NCI-H345 (cell line): ENCODE measurements around the gene BHMT.

Experiments
- DNase-seq: peaks from one replicate; lab custom pipeline; 2025; lab: John Stamatoyannopoulos, UW

The BHMT gene, protein sequence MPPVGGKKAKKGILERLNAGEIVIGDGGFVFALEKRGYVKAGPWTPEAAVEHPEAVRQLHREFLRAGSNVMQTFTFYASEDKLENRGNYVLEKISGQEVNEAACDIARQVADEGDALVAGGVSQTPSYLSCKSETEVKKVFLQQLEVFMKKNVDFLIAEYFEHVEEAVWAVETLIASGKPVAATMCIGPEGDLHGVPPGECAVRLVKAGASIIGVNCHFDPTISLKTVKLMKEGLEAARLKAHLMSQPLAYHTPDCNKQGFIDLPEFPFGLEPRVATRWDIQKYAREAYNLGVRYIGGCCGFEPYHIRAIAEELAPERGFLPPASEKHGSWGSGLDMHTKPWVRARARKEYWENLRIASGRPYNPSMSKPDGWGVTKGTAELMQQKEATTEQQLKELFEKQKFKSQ

DNA sequence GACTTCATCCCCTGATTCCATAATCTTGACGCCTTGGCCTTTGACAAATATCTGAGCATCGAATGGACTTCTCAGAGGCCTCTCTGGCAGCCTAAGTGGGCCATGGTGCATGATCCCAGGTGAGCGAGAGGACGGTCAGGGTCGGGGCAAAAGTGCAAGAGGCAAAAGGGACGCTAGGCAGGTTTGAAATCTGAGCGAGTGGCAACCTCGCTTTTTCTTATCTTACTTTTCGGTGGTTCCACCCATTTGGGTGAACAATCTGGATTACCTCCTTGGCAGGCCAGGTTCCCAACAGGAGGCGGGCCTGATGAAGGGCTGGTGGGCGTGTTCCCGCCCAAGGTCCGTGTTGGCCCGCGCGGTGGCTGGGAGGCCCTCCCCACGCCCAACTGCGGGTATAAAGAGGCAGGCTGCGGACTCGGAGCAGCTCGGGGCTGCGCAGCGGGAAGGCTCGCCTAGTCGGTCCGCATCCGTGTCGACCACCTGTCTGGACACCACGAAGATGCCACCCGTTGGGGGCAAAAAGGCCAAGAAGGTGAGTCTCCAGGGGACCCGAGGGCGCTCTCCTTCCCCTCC is at the start of gene BHMT:
TSS of gene BHMT (plus strand) at position 423 of the 573 bp plus-strand sequence. CDS start at position 500, 77 bp downstream.
- no peak for DNase-seq

DNA sequence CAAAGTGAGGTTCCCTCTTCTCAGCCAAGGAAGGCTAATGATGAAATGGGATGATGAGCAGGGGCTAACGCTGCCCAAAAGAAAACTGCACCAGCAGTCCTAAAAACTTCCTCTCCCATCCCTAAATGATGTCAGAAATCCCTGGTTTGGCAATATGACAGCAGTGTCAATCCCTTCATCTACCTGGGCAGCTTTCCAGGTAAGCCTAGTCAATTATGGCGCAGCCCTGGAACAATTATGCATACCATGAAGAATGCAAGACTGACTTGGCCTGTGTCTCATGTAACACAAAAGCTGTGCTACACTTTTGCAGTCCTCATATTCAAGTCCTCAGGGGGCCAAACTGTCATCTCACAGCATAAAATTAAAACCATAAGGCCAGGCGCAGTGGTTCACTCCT is 49.2 kb upstream of the BHMT start:
- no peak for DNase-seq

DNA sequence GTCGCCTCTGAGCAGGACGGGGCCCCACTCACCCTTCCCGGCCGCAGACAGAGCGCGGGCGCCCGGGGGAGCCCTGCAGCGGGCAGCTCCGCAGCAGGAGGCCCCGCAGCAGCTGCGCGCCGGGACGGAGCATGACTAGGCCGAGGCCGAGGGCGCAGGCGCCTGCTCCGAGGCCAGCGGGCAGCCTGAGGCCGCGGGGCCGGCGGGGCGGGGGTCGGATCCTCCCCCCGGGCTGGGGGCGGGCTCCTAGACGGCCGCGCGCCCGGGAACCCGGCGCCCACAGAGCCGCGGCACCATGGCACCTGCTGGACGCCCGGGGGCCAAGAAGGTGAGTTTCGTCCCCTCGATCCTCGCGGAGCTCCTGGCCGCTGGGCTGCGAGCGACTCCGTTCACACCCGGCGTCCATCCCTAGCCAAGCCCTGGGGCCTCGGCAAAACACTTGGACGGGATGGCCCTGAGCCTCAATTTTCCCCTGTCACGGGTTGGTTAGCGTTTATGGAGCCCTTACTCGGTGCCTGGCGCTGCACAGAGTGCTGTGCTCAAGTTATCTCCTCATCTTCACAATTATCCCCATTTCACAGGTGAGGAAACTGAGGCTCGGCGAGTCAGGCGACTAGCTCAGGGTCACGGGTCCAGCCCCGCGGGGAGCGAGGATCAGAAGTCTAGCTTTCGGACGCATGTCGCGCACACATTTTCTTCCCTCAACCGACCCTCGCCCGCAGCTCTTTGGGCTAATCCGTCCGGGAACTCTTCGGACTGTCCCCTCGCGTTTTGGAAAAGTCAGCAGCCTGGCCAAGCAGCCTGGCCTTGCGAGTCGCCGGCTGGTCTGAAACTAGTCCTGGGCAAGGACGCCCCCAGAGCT is 41.9 kb upstream of the BHMT start, which contains the start of the genes BHMT2 and DMGDH:
TSS of gene BHMT2 (plus strand) at position 280 of the 862 bp plus-strand sequence. CDS start at position 296, 16 bp downstream.
TSS of gene DMGDH (minus strand) at position 187 of the 862 bp plus-strand sequence. CDS start at position 133, 54 bp downstream.
- no peak for DNase-seq

DNA sequence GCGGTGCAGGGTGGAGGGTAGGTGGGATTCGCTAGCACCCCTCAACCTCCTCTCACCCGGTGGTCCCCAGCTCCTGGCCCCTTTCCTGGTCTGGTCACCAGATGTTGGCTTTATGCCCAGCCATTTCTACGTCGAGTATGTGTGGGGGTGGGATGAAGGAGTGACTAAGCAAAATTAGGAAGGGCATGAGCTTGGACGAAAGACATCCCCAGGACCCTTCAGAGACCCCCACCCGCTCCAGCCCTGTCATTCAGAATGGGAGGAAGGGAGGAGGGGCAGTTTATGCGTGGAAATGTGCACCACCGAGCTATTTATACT is 41.3 kb upstream of the BHMT start:
- no peak for DNase-seq

DNA sequence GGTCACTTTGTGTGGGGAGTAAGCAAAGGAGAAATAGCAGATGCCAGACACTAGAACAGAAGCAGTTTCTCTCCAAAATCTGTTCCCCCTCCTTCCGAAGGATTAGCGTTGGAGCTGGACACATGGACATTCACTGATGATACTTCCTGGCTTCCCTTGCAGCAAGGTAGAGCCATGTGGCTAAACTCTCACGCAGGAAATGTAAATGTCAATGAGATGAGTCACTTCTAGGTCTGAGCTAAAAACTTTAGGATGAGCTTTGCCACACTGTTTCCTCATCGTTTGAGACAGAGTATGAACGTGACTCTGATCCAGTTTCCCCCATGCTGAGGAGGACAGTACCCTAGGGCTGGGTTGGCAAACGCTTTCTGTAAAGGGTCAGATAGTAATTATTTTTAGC is 37.0 kb upstream of the BHMT start:
- DNase-seq = no peak

DNA sequence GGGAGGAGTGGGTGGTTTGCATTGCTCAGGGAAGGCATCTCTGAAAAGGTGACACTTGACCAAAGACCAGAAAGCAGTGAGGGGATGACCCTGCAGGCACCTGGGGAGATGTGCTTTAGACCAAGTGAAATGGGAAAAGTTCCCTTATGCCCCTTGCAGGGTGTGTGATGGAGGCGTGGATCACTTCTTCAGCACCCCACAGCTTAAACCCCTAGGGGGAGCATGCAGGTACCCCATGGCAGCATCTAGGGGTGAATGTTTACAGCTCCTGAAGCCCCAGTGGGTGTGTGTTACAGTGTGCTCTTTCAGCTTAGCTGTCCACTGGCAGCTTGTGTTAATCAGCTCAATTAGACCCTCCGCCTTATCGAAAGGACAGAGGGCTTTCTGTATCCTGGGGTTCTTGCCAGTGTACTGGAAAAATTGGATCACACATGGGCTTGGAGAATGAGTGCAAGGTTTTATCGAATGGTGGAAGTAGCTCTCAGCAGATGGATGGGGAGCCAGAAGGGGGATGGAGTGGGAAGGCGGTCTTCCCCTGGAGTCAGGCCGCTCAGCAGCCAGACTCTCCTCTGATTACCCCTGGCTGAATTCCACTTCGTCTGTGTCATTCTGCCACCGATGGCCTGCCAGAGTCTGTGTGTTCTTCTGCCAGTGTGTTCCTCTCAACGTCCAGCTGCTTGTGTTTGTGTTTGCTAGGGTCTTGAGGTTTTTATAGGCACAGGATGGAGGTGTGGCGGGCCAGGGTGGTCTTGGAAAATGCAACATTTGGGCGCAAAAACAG is 35.8 kb upstream of the BHMT start:
- DNase-seq = no peak

DNA sequence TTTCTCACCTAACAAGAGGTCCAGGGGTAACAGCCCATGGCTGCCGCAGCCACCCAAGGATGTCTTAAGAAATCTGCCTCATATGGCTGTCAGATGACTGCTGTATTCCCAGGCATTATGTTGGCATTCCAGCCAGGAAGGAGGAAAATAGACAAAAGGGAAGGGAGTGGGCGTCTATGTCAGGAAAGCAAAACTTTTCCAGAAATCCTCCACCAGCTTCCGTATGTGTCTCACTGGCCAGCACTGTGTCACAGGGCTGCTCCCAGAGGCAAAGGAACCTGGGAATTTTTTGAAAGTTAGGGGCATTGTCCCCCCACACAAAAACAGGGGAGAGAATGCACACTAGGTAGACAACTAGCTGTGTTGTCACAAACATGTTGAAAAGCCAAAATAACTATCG is 34.8 kb upstream of the BHMT start:
- DNase-seq = no peak

DNA sequence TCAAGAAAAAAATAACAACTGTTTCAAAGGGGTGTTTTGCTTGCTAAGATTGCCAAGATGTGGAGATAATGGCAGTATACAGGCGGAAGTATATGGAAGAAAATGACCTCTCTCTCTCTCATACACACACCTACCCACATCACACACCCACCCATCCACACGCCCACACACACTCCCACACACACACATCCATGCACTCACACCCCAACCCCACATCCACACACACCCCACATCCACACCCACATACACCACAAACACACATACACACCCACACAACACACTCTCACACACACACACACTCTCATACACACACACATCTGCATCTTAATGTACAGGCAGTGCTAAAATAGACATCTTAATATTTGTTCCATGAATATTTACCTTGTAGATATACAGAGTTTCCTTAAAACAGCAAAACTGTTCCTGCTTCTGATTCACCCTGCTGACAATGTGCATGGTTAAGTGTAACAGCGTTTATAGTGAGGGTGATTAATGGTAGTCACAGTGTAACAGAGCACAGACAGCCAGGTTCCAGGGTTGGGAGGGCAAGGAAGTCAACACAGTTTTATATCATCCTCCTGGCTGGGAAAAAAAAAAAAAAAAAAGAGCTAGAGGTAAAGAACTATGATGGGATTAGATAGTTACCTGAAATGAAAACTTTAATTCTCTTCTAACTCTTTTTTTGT is 33.8 kb upstream of the BHMT start:
- no peak for DNase-seq

DNA sequence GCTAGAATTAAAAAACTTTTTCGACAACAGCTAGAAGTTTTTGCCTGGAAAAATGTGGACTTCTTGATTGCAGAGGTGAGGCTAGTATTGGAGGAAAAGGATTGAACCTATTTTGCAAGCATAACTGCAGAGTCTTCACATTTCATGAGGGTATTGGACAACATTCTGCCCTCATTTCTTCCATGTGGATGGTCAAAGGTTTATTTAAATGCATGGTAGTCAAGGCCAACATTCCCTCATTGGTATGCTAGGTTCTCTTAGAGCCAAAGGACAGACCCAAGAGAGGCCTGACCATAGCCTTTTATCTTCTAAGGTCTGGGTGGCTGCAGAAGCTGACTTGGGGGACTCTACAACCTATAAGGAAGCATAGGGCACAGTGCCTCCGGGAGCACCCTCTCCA is 30.8 kb upstream of the BHMT start:
- DNase-seq = no peak

DNA sequence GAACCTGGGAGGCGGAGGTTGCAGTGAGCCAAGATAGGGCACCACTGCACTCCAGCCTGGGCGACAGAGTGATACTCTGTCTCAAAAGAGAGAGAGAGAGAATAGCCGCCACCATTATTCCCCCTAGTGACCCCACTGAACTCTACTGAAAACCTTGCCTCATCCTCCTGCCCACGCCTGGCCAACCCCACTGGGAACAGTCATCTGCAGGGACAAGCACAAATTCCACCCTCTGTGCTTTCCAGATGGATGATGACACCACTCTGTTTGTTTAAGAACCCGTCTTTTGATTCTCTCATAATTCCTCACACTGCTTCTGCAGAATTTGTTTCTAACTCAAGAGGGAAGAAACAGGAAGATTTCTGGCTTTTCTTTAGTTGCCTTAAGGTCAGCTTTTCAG is 29.8 kb upstream of the BHMT start:
- DNase-seq = no peak

DNA sequence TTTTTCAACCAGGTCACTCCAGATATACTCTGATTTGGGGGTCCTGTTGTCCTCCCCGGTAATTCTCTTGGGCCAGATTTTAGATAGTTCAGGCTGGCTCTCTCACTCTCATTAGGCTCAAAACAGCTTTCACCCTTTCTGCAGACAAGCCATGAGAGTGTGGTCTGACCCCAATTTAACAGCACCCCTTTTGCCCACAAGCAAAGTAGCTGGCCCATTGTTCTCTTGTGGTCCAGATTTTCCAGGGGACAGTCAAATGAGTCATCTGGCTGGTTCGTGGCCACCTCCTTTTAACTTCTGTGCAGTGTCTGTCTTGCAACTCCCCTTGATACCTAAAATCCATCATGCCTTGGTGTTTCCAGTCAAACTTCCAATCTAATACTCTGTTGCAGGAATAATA is 25.5 kb upstream of the BHMT start:
- no peak for DNase-seq

DNA sequence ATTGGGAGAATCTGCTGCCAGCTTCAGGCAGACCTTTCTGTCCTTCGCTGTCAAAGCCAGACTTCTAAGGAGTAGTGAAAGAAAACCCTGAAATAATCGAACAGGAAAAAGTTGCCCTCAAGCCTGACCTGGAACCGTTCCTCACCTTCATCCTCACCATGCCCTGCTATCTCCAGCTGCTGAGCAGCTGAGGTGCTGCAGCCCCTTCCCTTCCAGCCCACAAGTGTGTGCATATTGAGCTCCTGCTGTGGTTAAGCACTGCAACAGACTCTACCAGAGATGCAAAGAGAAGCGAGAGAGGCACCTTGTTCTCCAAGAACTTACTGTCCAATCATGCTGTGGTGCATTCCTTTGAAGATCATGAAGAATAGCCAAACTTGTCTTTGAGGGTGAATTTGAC is 23.1 kb upstream of the BHMT start:
- DNase-seq = no peak

DNA sequence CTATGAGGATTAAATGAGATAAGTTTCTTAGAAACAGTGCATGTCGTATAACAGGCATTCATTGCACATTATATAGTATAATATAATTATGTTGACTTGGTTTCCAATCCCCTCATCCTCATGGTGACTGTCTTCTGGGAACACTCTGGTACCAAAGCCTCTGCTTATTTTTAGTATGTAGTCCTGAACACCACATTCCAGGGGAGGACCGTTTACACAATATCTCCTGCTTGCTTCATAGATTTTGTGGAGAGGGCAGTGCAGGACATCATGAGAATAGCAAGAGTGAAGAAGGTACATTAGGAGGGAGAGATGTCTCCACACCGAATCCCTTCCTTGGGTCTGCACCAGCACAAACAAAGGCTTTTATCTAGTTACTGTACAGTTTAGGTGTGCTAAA is 20.5 kb upstream of the BHMT start:
- no peak for DNase-seq

DNA sequence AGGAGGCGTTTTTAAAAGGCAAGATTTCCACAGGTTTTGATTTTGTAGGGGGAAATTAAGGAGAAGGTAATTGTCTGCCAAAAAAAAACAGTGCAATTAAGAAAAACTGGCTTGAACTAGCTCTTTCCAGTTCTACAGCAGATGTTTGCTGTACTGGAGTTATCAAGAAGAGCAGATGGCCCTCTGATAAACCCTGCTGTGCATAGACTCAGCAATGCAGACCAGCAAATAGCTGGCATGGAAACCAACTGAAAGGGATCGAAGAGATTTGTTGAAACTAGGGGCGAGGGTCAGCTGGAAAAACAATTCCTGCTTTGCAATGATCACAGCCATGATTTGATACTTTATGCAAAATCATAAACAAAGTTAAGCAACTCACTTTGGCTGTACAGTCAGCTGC is 17.8 kb upstream of the BHMT start:
- peak; percentile 65 for DNase-seq

DNA sequence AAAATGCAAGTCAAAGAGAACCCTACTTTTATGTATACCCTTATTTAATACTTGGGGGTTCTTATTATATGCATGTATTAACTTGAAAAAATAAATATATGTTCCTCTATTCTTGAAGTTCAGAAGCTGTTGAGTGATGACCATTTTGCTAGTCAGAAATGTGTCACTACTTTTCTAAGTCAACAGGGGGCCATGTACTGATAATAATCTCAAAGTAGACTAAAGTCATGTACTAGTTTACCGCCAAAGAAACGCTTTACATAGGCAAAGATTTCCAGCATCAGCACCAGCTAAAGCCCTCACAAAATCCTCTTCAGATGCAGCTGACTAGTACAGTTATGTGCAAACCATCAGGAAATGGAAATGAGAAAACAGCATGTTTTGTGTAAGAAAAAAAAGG is 5.7 kb upstream of the BHMT start:
- no peak for DNase-seq

DNA sequence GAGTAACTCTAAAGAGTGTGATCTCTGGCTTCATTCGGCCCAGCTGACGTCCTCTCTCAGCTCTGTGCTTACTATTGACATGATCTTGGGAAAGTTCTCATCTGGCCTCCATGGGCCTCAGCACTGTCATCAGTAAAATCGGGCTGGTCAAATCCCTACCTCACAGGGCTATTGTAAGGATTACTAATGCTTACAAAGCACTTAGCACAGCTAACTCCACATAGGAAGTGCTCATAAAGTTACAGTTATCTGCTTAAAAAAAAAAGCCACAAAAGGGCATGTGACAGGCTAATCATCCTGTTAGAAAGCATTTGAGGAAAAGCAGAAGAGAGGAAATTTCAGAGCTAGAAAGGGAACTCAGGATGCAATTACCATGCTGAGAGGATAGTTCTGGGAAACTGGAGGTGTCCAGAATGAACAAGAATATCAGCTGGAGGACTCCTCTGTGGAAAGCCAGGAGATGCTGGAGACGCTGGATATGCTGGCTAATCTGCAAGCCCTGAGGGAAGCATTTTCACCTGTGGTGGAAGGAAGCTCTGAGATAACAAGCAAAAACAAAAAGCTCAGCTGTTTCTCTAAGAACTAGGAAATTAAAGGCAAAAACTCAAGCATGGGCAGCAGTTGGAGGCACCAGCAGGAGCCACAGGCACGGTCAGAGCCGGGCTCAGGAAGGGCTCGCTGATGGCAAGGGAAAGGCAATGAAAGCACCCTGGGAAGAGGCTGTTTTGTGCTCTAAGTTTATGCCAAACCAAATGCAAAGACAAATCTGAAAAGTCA is 4.4 kb upstream of the BHMT start:
- no peak for DNase-seq

DNA sequence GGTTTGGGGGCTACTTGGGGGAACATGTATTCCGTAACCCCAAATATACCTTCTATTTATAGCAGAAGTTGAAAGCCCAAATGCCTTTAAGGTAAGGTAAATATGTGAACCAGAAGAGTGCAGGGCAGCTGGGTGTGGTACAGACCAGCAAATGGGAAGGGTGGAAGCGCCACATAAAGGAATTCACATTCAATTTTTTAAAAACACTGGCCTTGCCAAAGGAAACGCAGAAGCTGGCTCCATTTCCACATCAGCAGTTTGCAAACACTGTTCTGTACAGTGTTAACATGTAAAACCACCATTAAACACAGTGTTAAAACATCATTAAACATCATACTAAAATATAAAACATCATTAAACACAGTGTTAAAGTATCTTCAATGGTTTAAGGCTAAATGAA is 3.5 kb upstream of the BHMT start:
- no peak for DNase-seq

DNA sequence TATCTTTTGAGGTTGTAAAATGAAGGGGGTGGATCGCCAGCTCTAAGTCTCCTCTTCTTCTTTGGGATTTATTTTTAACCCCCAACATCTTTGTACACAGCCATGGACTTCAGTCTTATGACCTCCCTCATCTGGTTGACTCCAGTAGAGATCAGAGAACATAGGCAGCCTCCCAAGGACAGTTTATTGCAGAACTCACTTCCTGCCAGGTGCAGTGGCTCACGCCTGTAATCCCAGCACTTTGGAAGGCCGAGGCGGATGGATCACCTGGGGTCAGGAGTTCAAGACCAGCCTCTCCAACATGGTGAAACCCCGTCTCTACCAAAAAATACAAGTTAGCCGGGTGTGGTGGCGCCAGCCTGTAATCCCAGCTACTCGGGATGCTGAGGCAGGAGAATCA is 2.8 kb upstream of the BHMT start:
- no peak for DNase-seq

DNA sequence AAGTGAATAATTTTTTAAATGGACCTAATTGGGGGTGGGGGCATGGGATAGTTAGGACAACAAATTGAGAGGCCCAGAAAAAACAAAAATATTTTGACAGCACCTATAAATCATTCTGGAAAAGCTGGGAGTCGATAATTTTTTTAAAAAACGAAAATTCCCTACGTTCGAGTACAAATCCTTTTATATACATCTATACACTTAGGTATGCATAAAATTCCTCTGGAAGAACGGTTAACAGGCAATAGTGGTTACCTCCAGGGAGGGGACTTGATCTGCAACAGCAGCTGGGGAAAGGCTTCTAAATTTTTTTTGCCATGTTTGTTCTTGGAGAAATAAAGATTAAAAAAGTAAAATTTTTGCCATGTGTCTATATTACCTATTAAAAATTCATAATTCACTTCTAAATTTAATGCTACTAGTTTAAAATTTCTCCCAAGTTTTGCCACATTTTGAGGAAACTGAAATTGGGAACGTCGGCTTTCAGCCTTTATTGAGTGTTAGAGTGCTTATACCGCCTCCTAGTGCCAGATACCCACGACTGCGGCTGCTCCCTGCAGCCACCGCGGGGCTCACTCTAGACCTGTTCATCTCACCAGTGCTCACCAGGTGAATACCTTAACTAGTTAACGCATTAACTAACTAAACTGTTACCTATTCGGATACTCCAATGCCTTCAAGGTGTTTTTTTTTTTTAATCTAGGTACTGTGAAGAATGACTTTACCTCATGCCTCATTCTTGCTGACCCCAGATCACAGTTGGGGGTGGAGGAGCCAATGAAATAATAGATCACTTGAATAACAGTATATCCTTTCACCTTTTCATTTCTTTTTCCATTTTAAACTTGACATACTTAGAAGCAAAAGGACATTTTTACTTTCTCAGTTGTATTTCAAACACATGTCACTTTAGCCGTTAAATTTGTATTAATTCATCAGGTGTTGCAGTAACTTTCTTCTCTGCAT is 1.8 kb upstream of the BHMT start:
- no peak for DNase-seq
